Type B pancreatic cell (in vitro differentiated cells): ENCODE measurements around the gene NANOS1. TPM values are rescaled to one million over a fixed set of nuclear protein-coding genes. Genes with fewer than 3 reads are reported as not detected.
A peak's percentile ranks its signal among the peaks of the same experiment; 100 is the strongest.

Experiments
- DNase-seq: peaks from one replicate; pipeline ENCODE4 v3.0.0; 2021; ENCODE audit warnings: mixed read lengths; ENCODE audit not compliant: unreplicated experiment; ENCODE audit errors: extremely low spot score
- H3K27ac Mint-ChIP-seq: 2 replicates; pipeline ENCODE4 v1.8.0; 2021; ENCODE audit warnings: mild to moderate bottlenecking, mixed read lengths
- H3K27me3 Mint-ChIP-seq: 2 replicates; pipeline ENCODE4 v1.8.0; 2021; ENCODE audit warnings: mixed read lengths
- H3K36me3 Mint-ChIP-seq: 2 replicates; pipeline ENCODE4 v1.8.0; 2021; ENCODE audit warnings: mixed read lengths
- H3K4me1 Mint-ChIP-seq: one replicate; pipeline ENCODE4 v1.8.0; 2021; ENCODE audit warnings: mixed read lengths; ENCODE audit not compliant: unreplicated experiment
- H3K4me3 Mint-ChIP-seq: 2 replicates; pipeline ENCODE4 v1.8.0; 2021; ENCODE audit warnings: mild to moderate bottlenecking, mixed read lengths
- H3K9me3 Mint-ChIP-seq: 2 replicates; pipeline ENCODE4 v1.8.0; 2021; ENCODE audit warnings: mixed read lengths
- CTCF ChIP-seq: fragments of 200-600 bp; sonication (generic); conservative IDR thresholded peaks from 2 replicates; pipeline ENCODE4 v1.5.0; 2021; ENCODE audit warnings: antibody characterized with exemption, mild to moderate bottlenecking
- total RNA-seq: library from RNA; stranded (reverse); gene quantifications from 2 replicates; pipeline ENCODE4 v1.2.1, GENCODE V29; 2021; ENCODE audit warnings: low replicate concordance

Gene NANOS1
- total RNA-seq, 1 donor from 2014 or later: 10.1 TPM

- peaks cover 6% of the 10 kb centered on the region for H3K4me1 Mint-ChIP-seq
- no peak for DNase-seq
- H3K27me3 Mint-ChIP-seq: no peaks in the 10 kb centered on the region
- H3K4me3 Mint-ChIP-seq: no peak overlapping the region
- no peaks in the 10 kb centered on the region for H3K36me3 Mint-ChIP-seq
- TF ChIP-seq CTCF: no peak
- H3K9me3 Mint-ChIP-seq: peaks cover 4% of the 10 kb centered on the region
- no peak overlapping the region for H3K27ac Mint-ChIP-seq
Observed at GRCh38 chr10:118983263-118983662, 46.3 kb upstream of the NANOS1 start.

GRCh38 chr10:118985576-118985975 is 43.9 kb upstream of the NANOS1 start:
- DNase-seq: no peak
- Mint-ChIP-seq H3K36me3 (no peaks in the 10 kb centered on the region), H3K27ac (no peak overlapping the region), H3K4me1 (peaks cover 6% of the 10 kb centered on the region), H3K9me3 (peaks cover 4% of the 10 kb centered on the region), H3K27me3 (no peaks in the 10 kb centered on the region), H3K4me3 (no peak overlapping the region)
- no peak for TF ChIP-seq CTCF

DNA sequence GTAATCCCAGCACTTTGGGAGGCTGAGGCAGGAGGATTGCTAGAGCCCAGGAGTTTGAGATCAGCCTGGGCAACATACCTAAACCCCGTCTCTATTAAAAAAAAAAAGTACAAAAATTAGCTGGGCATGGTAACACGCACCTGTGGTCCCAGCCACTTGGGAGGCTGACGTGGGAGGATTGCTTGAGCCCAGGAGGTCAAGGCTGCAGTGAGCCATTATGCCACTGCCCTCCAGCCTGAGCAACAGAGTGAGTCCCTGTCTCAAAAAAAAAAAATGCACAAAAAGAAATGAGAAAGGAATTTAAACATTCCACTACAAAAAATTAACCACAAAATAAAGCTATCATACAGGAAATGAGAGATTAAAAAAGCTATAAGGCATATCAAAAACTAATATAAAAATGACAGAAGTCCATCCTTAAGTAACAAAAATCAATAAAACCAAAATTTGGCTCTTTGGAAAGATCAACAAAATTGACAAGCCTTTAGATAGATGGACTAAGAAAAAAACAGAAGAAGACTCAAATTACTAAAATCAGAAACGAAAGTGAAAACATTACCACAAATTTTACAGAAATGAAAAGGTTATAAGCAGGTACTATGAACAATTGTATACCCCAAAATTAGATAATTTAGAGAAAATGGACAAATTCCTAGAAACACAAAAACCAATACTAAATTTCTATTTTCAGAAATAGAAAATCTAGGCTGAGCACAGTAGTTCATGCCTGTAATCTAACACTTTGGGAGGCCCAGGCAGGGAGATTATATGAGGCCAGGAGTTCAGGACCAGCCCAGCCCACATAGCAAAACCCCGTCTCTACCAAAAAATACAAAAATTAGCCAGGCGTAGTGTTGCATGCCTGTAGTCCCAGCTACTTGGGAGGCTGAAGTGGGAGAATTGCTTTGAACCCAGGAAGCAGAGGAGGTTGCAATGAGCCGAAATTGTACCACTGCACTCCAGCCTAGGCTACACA is 42.4 kb upstream of the NANOS1 start:
- H3K27ac Mint-ChIP-seq: no peak overlapping the region
- H3K9me3 Mint-ChIP-seq: peaks cover 4% of the 10 kb centered on the region
- H3K4me1 Mint-ChIP-seq: no peaks in the 10 kb centered on the region
- DNase-seq: no peak
- TF ChIP-seq CTCF: no peak
- H3K4me3 Mint-ChIP-seq: no peak overlapping the region
- H3K27me3 Mint-ChIP-seq: peaks cover 4% of the 10 kb centered on the region
- H3K36me3 Mint-ChIP-seq: no peaks in the 10 kb centered on the region

GRCh38 chr10:118990326-118990725 is 39.2 kb upstream of the NANOS1 start:
- peaks cover 4% of the 10 kb centered on the region for H3K27me3 Mint-ChIP-seq
- H3K36me3 Mint-ChIP-seq: no peaks in the 10 kb centered on the region
- H3K4me1 Mint-ChIP-seq: no peaks in the 10 kb centered on the region
- H3K4me3 Mint-ChIP-seq: no peak overlapping the region
- no peak overlapping the region for H3K27ac Mint-ChIP-seq
- no peaks in the 10 kb centered on the region for H3K9me3 Mint-ChIP-seq
- DNase-seq: no peak
- no peak for TF ChIP-seq CTCF

- Mint-ChIP-seq H3K27ac (no peak overlapping the region), H3K9me3 (no peaks in the 10 kb centered on the region), H3K27me3 (peaks cover 4% of the 10 kb centered on the region), H3K4me3 (no peak overlapping the region), H3K36me3 (no peaks in the 10 kb centered on the region), H3K4me1 (no peaks in the 10 kb centered on the region)
- peak; percentile 8 for DNase-seq
- no peak for TF ChIP-seq CTCF
Observed at GRCh38 chr10:118992496-118992895, 37.0 kb upstream of the NANOS1 start.
